K562 (cell line): ENCODE measurements around the gene CRYBB1. TPM values are rescaled to one million over a fixed set of nuclear protein-coding genes. Genes with fewer than 3 reads are reported as not detected.
A peak's percentile ranks its signal among the peaks of the same experiment; 100 is the strongest.

Experiments
- DACH1 ChIP-seq: fragments of 450-650 bp; IDR thresholded peaks from 2 replicates; pipeline ENCODE4 v1.6.1; 2018; ENCODE audit not compliant: partially characterized antibody
- NCOR1 ChIP-seq: fragments of 450-650 bp; IDR thresholded peaks from 2 replicates; pipeline ENCODE4 v1.6.1; 2016; ENCODE audit warnings: mild to moderate bottlenecking, moderate library complexity
- NRF1 ChIP-seq, 2 experiments: fragments of 450-650 bp; IDR thresholded peaks in 1 of 2; conservative IDR thresholded peaks in 1 of 2; 2 replicates each; pipeline ENCODE4 v1.6.1; 2014; ENCODE audit warnings: mild to moderate bottlenecking in 2 of 2
- RBBP5 ChIP-seq: fragments of 200-600 bp; sonication (generic); IDR thresholded peaks from 2 replicates; pipeline ENCODE4 v1.6.1; 2012; ENCODE audit warnings: borderline replicate concordance, mild to moderate bottlenecking, low read length, control low read depth, inconsistent platforms; ENCODE audit not compliant: insufficient read depth, poor library complexity, severe bottlenecking
- RBM39 ChIP-seq: fragments of 200-400 bp; formaldehyde crosslinking; optimal IDR thresholded peaks from 2 replicates; pipeline ENCODE3; 2018; ENCODE audit warnings: low read depth, low read length
- RUNX1 ChIP-seq: sonication (generic); IDR thresholded peaks from 2 replicates; pipeline ENCODE4 v1.6.1; 2016; ENCODE audit warnings: antibody characterized with exemption, low read depth
- SMAD3 ChIP-seq: fragments of 450-650 bp; formaldehyde crosslinking; conservative IDR thresholded peaks from 2 replicates; pipeline ENCODE4 v1.4.0; 2020; ENCODE audit warnings: mild to moderate bottlenecking
- SMARCA5 ChIP-seq: fragments of 450-650 bp; IDR thresholded peaks from 2 replicates; pipeline ENCODE4 v1.6.1; 2016
- ZNF57 ChIP-seq: fragments of 450-650 bp; formaldehyde crosslinking; IDR thresholded peaks from 2 replicates; pipeline ENCODE4 v1.4.0; 2020; ENCODE audit warnings: mild to moderate bottlenecking, moderate library complexity
- polyA plus RNA-seq, 8 experiments: library from polyadenylated mRNA; depleted of rRNA in 4 of 8; stranded (reverse) in 5 of 8; unstranded in 3 of 8; fragments of >200 nt; fragmentation: Nextera tagmentation in 2 of 8; fragmentation: Illumina TruSeq in 1 of 8; extraction: Ambion mirVana in 2 of 8; extraction: Trizol in 1 of 8; gene quantifications; 2 replicates each; pipeline versions ENCODE4 v1.2.1 to v1.2.3, GENCODE V29; 2011 to 2014; ENCODE audit warnings: inconsistent platforms in 1 of 8, missing spikeins in 1 of 8
- total RNA-seq, 7 experiments: library from RNA; depleted of rRNA in 6 of 7; stranded (reverse); fragments of >200 nt in 6 of 7; fragmentation: Illumina TruSeq in 2 of 7; extraction: Trizol in 2 of 7; gene quantifications; 2 replicates each; pipeline versions ENCODE4 v1.2.1 to v1.2.3, GENCODE V29; 2011 to 2021; ENCODE audit warnings: low replicate concordance in 1 of 7
- TF ChIP-seq, protein P1 (sequence below), 2 experiments: fragments of 450-650 bp; IDR thresholded peaks; 2 replicates each; pipeline ENCODE4 v1.6.1; 2016
- TF ChIP-seq, protein P2 (sequence below): fragments of 450-650 bp; formaldehyde crosslinking; conservative IDR thresholded peaks from 2 replicates; pipeline ENCODE4 v1.4.0; 2022; ENCODE audit warnings: mild to moderate bottlenecking, missing genetic modification characterization
- TF ChIP-seq, protein P3 (sequence below): fragments of 450-650 bp; IDR thresholded peaks from 2 replicates; pipeline ENCODE4 v1.6.1; 2016; ENCODE audit warnings: mild to moderate bottlenecking, moderate library complexity
- TF ChIP-seq, protein P4 (sequence below): sonication (generic); IDR thresholded peaks from 2 replicates; pipeline ENCODE4 v1.6.1; 2016

Gene CRYBB1
- total and polyA plus RNA-seq, 9 of the 15 experiments (the other 6 are each of a cell fraction or from before 2014, with no cell fraction given): 0.16 to 0.45 (median 0.33) TPM; not detected in 2

DNA sequence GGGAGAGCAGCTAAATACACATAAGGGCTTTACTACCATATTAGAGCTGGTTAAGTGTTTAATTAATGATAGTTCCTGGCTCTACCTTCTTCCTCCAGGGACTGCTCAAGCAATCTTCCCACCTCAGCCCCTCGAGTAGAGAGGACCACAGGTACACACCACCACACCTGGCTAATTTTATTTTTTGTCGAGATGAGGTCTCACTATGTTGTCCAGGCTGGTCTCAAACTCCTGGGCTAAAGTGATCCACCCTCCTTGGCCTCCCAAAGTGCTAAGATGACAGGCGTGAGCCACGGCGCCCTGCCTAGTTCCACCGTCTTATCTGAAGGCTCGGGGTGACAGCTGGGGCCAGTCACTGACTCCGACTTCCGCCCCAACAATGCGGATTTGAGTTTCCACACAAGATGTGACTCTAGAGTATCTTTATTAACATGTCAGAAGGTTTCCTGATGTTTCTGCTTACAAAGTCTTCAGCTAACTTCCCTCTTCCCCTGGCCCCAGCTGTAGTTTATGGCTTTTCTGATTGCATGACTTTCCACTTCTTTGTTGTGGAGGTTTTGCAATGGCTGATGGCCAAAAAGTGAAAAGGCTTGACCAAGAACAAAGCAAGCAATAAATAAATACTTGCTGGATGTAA, 44.7 kb downstream of the CRYBB1 start (continued):
- TF ChIP-seq DACH1: peak; percentile 60
- TF ChIP-seq NCOR1: peak; percentile 48; the same call in 1 of the 2 replicates
- TF ChIP-seq, protein P1, sequence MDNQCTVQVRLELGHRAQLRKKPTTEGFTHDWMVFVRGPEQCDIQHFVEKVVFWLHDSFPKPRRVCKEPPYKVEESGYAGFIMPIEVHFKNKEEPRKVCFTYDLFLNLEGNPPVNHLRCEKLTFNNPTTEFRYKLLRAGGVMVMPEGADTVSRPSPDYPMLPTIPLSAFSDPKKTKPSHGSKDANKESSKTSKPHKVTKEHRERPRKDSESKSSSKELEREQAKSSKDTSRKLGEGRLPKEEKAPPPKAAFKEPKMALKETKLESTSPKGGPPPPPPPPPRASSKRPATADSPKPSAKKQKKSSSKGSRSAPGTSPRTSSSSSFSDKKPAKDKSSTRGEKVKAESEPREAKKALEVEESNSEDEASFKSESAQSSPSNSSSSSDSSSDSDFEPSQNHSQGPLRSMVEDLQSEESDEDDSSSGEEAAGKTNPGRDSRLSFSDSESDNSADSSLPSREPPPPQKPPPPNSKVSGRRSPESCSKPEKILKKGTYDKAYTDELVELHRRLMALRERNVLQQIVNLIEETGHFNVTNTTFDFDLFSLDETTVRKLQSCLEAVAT (IDR thresholded peaks at IDR 0.05): no peak
- no peak for TF ChIP-seq ZNF57
- TF ChIP-seq RBM39: no peak
- TF ChIP-seq, protein P2, sequence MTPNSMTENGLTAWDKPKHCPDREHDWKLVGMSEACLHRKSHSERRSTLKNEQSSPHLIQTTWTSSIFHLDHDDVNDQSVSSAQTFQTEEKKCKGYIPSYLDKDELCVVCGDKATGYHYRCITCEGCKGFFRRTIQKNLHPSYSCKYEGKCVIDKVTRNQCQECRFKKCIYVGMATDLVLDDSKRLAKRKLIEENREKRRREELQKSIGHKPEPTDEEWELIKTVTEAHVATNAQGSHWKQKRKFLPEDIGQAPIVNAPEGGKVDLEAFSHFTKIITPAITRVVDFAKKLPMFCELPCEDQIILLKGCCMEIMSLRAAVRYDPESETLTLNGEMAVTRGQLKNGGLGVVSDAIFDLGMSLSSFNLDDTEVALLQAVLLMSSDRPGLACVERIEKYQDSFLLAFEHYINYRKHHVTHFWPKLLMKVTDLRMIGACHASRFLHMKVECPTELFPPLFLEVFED (CRISPR knock-in tag): no peak
- no peak for TF ChIP-seq RUNX1
- no peak for TF ChIP-seq SMARCA5
- 0 out of 4 replicates have a peak, but pooled peaks have one; percentile 10 to 32 for TF ChIP-seq NRF1 (conservative IDR thresholded peaks at IDR 0.05 in 1 of 2, IDR thresholded peaks at IDR 0.05 in 1 of 2)
- TF ChIP-seq SMAD3 (CRISPR knock-in tag): no peak
- no peak for TF ChIP-seq RBBP5
- TF ChIP-seq, protein P3, sequence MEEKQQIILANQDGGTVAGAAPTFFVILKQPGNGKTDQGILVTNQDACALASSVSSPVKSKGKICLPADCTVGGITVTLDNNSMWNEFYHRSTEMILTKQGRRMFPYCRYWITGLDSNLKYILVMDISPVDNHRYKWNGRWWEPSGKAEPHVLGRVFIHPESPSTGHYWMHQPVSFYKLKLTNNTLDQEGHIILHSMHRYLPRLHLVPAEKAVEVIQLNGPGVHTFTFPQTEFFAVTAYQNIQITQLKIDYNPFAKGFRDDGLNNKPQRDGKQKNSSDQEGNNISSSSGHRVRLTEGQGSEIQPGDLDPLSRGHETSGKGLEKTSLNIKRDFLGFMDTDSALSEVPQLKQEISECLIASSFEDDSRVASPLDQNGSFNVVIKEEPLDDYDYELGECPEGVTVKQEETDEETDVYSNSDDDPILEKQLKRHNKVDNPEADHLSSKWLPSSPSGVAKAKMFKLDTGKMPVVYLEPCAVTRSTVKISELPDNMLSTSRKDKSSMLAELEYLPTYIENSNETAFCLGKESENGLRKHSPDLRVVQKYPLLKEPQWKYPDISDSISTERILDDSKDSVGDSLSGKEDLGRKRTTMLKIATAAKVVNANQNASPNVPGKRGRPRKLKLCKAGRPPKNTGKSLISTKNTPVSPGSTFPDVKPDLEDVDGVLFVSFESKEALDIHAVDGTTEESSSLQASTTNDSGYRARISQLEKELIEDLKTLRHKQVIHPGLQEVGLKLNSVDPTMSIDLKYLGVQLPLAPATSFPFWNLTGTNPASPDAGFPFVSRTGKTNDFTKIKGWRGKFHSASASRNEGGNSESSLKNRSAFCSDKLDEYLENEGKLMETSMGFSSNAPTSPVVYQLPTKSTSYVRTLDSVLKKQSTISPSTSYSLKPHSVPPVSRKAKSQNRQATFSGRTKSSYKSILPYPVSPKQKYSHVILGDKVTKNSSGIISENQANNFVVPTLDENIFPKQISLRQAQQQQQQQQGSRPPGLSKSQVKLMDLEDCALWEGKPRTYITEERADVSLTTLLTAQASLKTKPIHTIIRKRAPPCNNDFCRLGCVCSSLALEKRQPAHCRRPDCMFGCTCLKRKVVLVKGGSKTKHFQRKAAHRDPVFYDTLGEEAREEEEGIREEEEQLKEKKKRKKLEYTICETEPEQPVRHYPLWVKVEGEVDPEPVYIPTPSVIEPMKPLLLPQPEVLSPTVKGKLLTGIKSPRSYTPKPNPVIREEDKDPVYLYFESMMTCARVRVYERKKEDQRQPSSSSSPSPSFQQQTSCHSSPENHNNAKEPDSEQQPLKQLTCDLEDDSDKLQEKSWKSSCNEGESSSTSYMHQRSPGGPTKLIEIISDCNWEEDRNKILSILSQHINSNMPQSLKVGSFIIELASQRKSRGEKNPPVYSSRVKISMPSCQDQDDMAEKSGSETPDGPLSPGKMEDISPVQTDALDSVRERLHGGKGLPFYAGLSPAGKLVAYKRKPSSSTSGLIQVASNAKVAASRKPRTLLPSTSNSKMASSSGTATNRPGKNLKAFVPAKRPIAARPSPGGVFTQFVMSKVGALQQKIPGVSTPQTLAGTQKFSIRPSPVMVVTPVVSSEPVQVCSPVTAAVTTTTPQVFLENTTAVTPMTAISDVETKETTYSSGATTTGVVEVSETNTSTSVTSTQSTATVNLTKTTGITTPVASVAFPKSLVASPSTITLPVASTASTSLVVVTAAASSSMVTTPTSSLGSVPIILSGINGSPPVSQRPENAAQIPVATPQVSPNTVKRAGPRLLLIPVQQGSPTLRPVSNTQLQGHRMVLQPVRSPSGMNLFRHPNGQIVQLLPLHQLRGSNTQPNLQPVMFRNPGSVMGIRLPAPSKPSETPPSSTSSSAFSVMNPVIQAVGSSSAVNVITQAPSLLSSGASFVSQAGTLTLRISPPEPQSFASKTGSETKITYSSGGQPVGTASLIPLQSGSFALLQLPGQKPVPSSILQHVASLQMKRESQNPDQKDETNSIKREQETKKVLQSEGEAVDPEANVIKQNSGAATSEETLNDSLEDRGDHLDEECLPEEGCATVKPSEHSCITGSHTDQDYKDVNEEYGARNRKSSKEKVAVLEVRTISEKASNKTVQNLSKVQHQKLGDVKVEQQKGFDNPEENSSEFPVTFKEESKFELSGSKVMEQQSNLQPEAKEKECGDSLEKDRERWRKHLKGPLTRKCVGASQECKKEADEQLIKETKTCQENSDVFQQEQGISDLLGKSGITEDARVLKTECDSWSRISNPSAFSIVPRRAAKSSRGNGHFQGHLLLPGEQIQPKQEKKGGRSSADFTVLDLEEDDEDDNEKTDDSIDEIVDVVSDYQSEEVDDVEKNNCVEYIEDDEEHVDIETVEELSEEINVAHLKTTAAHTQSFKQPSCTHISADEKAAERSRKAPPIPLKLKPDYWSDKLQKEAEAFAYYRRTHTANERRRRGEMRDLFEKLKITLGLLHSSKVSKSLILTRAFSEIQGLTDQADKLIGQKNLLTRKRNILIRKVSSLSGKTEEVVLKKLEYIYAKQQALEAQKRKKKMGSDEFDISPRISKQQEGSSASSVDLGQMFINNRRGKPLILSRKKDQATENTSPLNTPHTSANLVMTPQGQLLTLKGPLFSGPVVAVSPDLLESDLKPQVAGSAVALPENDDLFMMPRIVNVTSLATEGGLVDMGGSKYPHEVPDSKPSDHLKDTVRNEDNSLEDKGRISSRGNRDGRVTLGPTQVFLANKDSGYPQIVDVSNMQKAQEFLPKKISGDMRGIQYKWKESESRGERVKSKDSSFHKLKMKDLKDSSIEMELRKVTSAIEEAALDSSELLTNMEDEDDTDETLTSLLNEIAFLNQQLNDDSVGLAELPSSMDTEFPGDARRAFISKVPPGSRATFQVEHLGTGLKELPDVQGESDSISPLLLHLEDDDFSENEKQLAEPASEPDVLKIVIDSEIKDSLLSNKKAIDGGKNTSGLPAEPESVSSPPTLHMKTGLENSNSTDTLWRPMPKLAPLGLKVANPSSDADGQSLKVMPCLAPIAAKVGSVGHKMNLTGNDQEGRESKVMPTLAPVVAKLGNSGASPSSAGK: no peak
- TF ChIP-seq, protein P4, sequence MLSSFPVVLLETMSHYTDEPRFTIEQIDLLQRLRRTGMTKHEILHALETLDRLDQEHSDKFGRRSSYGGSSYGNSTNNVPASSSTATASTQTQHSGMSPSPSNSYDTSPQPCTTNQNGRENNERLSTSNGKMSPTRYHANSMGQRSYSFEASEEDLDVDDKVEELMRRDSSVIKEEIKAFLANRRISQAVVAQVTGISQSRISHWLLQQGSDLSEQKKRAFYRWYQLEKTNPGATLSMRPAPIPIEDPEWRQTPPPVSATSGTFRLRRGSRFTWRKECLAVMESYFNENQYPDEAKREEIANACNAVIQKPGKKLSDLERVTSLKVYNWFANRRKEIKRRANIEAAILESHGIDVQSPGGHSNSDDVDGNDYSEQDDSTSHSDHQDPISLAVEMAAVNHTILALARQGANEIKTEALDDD: peak; percentile 67
